Measurements from ENCODE around the gene CDC42BPB.
"Not testable (repeated sequence)": the region's sequence is repeated elsewhere in the genome, so short reads cannot be mapped to it uniquely, and the experiment has no call there.

The CDC42BPB gene

GRCh38 chr14:102907303-102907844, 150.0 kb downstream of the CDC42BPB start:
- DNase-seq = no peak

- no peak for DNase-seq
These were observed 150.6 kb downstream of the CDC42BPB start for GRCh38 chr14:102906616-102907302.

- DNase-seq = no peak
These were observed 151.9 kb downstream of the CDC42BPB start for GRCh38 chr14:102905116-102906108.

GRCh38 chr14:102903889-102904512, 153.3 kb downstream of the CDC42BPB start:
- DNase-seq = no peak

GRCh38 chr14:102903248-102903888, 154.0 kb downstream of the CDC42BPB start:
- DNase-seq = no peak

GRCh38 chr14:102902523-102903247, 154.7 kb downstream of the CDC42BPB start:
- no peak for DNase-seq

- no peak for DNase-seq
These were observed 155.3 kb downstream of the CDC42BPB start for GRCh38 chr14:102902086-102902485.

GRCh38 chr14:102901633-102902032, 155.7 kb downstream of the CDC42BPB start:
- no peak for DNase-seq

- DNase-seq = no peak
These were observed 156.4 kb downstream of the CDC42BPB start for GRCh38 chr14:102900631-102901571.

- no peak for DNase-seq
These were observed 157.8 kb downstream of the CDC42BPB start for GRCh38 chr14:102899516-102899900.

- DNase-seq = no peak
These were observed 158.4 kb downstream of the CDC42BPB start for GRCh38 chr14:102898776-102899515.

- DNase-seq = no peak
These were observed 159.1 kb downstream of the CDC42BPB start for GRCh38 chr14:102898298-102898697.

- no peak for DNase-seq
These were observed 159.9 kb downstream of the CDC42BPB start for GRCh38 chr14:102897299-102898027.

GRCh38 chr14:102896735-102897134, 160.6 kb downstream of the CDC42BPB start:
- not testable (repeated sequence) for DNase-seq

GRCh38 chr14:102893452-102893851, 163.9 kb downstream of the CDC42BPB start:
- DNase-seq = peak; percentile 59

- no peak for DNase-seq
These were observed 164.7 kb downstream of the CDC42BPB start for GRCh38 chr14:102892651-102893050.

GRCh38 chr14:102891556-102891955, 165.8 kb downstream of the CDC42BPB start:
- no peak for DNase-seq

GRCh38 chr14:102891111-102891510, 166.2 kb downstream of the CDC42BPB start:
- no peak for DNase-seq

- no peak for DNase-seq
These were observed 167.7 kb downstream of the CDC42BPB start for GRCh38 chr14:102889615-102890014.
